ENCODE results near the gene IGFBP7.

IGFBP7 gene

DNA sequence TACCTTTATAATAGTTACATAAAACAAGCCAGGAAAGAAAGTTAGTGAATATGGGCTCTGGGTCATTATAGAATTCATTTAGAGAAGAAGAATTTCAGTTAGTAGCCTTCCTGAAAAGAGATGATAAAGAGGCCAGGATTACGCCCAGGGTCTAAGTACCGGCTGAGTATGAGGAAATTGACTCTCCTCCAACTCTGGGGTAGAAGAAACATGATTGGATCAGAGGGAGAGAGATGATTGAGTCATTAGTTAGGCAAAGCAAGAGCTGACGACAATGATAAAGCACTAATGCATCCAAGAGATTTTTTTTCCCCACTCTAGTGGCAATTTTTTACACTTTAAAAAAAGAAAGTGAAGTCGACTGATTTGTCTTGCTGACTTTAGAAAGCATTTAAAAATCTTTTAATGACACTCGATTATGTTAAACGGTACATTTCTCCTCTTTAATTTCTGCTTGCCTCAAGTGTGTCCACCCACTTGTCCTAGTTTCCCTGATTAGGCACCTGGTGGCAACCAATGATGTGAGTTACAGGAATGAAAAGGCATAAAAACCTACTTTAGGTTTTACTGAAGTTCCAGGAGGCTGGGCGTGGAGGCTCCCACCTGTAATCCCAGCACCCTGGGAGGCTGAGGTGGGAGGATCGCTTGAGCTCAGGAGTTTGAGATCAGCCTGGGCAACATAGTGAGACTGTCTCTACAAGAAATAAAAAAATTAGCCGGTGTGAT is 37.3 kb upstream of the IGFBP7 start:
- no peak for TF ChIP-seq CTCF (IDR thresholded peaks at IDR 0.05; ENCODE audit: extremely low read depth, missing control alignments)
- no peak for DNase-seq (ENCODE audit: low spot score)

DNA sequence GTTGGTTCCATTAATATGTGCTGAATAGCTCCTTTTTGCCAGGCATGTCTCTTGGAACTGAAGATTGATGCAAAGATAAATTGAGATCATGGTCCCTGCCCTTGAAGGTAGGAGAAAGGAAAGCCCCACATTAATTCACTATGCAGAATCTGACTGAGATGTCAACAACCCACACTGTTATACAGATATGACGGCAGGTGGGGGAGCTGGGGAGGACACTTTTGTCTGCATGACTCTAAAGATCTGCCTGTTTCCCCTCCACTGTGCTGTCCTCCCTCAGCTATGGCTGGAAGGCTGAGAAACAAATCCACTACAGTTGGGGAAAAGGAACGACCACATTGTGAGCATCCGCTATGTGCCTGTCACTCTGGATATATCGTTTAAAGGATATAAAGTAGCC is 36.3 kb upstream of the IGFBP7 start:
- no peak for DNase-seq (ENCODE audit: low spot score)
- TF ChIP-seq CTCF (IDR thresholded peaks at IDR 0.05; ENCODE audit: extremely low read depth, missing control alignments): no peak

DNA sequence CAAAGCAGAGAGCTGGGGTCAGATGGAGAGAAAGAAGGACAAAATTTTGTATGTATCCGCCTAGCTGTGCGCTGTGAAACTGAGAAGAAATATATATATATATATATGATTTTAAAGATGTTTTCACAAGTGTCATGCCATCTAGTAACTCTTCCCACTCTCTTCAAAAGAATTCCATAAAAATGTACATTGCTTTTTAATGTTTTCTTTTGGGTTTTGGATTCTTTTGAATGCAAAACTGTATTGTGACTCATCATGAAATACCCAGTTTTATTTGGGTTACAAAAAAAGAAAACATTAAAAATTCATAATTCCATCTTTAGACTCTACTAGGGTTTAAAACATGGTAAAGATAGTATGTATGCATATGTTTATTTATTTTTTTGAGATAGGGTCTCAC is 34.3 kb upstream of the IGFBP7 start:
- DNase-seq (ENCODE audit: low spot score): no peak
- TF ChIP-seq CTCF (IDR thresholded peaks at IDR 0.05; ENCODE audit: extremely low read depth, missing control alignments): no peak

- TF ChIP-seq CTCF (IDR thresholded peaks at IDR 0.05; ENCODE audit: extremely low read depth, missing control alignments): no peak
- DNase-seq (ENCODE audit: low spot score): no peak
Observed at GRCh38 chr4:57139783-57140182, 29.6 kb upstream of the IGFBP7 start.

GRCh38 chr4:57137261-57137660 is 27.1 kb upstream of the IGFBP7 start:
- no peak for DNase-seq (ENCODE audit: low spot score)
- no peak for TF ChIP-seq CTCF (IDR thresholded peaks at IDR 0.05; ENCODE audit: extremely low read depth, missing control alignments)

DNA sequence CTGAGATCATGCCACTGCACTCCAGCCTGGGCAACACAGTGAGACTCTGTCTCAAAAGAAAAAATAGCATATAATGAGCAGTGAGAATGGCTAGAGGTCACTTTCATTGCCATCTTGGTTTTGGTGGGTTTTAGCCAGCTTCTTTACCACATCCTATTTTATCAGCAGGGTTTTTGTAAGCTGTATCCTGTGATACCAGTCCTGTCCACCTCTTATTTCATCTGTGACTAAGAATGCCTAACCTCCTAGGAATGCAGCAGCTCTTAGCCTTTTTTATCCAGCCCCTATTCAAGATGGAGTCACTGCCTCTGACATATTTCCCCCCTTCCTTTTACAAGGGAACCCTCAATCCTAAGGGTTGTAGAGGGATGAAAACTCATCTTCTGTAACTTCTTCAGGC is 26.1 kb upstream of the IGFBP7 start:
- DNase-seq (ENCODE audit: low spot score): no peak
- no peak for TF ChIP-seq CTCF (IDR thresholded peaks at IDR 0.05; ENCODE audit: extremely low read depth, missing control alignments)

GRCh38 chr4:57132743-57133137 is 22.6 kb upstream of the IGFBP7 start:
- no peak for DNase-seq (ENCODE audit: low spot score)
- TF ChIP-seq CTCF (IDR thresholded peaks at IDR 0.05; ENCODE audit: extremely low read depth, missing control alignments): no peak
